Muscle of arm (tissue), 12 donors: ENCODE data around the gene HOXA5. TPM values are rescaled to one million over a fixed set of nuclear protein-coding genes. Genes with fewer than 3 reads are reported as not detected.
A peak's percentile ranks its signal among the peaks of the same experiment; 100 is the strongest.

Experiments
- DNase-seq: peaks from one replicate; pipeline ENCODE4 v3.0.0-alpha.2; 2013
- polyA plus RNA-seq, 12 donors: library from polyadenylated mRNA; unstranded; fragments of 120-200 nt; gene quantifications; one replicate each; pipeline ENCODE4 v1.2.1, GENCODE V29; 2013; ENCODE audit not compliant: insufficient read length in 12 of 12

HOXA5 gene
- polyA plus RNA-seq, 12 donors = 11.3 to 35.3 (median 17.6) TPM; not detected in 1

GRCh38 chr7:27149842-27150567, 6.5 kb upstream of the HOXA5 start:
- DNase-seq = no peak

GRCh38 chr7:27148756-27149641, 5.5 kb upstream of the HOXA5 start:
- peak; percentile 41 for DNase-seq

GRCh38 chr7:27148031-27148755, 4.7 kb upstream of the HOXA5 start:
- peak; percentile 53 for DNase-seq

- DNase-seq = peak; percentile 70
Observed at GRCh38 chr7:27147199-27148030, 3.9 kb upstream of the HOXA5 start, which contains the start of gene HOXA6. HOXA6 (minus strand) TSS chr7:27147774; CDS start chr7:27147749, 25 bp downstream.

- no peak for DNase-seq
Observed at GRCh38 chr7:27146491-27147198, 3.2 kb upstream of the HOXA5 start.

- DNase-seq = no peak
Observed at GRCh38 chr7:27145914-27146412, 2.5 kb upstream of the HOXA5 start.

GRCh38 chr7:27145165-27145913, 1.9 kb upstream of the HOXA5 start:
- DNase-seq = peak; percentile 35

GRCh38 chr7:27144781-27145164, 1.3 kb upstream of the HOXA5 start:
- DNase-seq = no peak

- DNase-seq = peak; percentile 45
Observed at GRCh38 chr7:27143950-27144780, 684 bp upstream of the HOXA5 start.

- peak; percentile 41 for DNase-seq
Observed at GRCh38 chr7:27142580-27143022, 880 bp downstream of the HOXA5 start.

GRCh38 chr7:27141923-27142579, 1.4 kb downstream of the HOXA5 start:
- no peak for DNase-seq

GRCh38 chr7:27141137-27141922, 2.2 kb downstream of the HOXA5 start:
- DNase-seq = no peak

GRCh38 chr7:27140126-27140857, 3.2 kb downstream of the HOXA5 start:
- no peak for DNase-seq

- no peak for DNase-seq
Observed at GRCh38 chr7:27139334-27140125, 4.0 kb downstream of the HOXA5 start.

GRCh38 chr7:27138985-27139333, 4.5 kb downstream of the HOXA5 start:
- no peak for DNase-seq

- DNase-seq = no peak
Observed at GRCh38 chr7:27138472-27138871, 5.0 kb downstream of the HOXA5 start.
